ENCODE results near the gene BFAR. TPM values are rescaled to one million over a fixed set of nuclear protein-coding genes. Genes with fewer than 3 reads are reported as not detected.
A peak's percentile ranks its signal among the peaks of the same experiment; 100 is the strongest.

The BFAR gene
- total RNA-seq, 1 experiment from 2014 or later = 91.7 TPM

- Mint-ChIP-seq H3K4me3 (no peak overlapping the region), H3K9me3 (no peaks in the 10 kb centered on the region; a peak in 1 of 5 replicates), H3K27ac (0 out of 7 replicates have a peak overlapping the region, but pooled peaks of 1 of the 3 experiments have one; percentile 6), H3K36me3 (ENCODE audit: insufficient read depth in 1 of 3, low read depth in 3 of 3) (peaks cover 33 to 76% (median 69%) of the 10 kb centered on the region in 3 experiments), H3K27me3 (ENCODE audit: low read depth) (no peaks in the 10 kb centered on the region), H3K4me1 (no peaks in the 10 kb centered on the region)
- H3K9me3 ChIP-seq (ENCODE audit: control insufficient read depth, low read depth, low read length) = no peaks in the 10 kb centered on the region
- H3K56ac ChIP-seq (ENCODE audit: insufficient read length, low read depth, low read length) = no peak overlapping the region
- H3K4me1 ChIP-seq (ENCODE audit: insufficient read depth, low read length) = no peaks in the 10 kb centered on the region
- no peak overlapping the region for H3K14ac ChIP-seq (ENCODE audit: insufficient read depth, low read length)
- no peaks in the 10 kb centered on the region for H3K79me2 ChIP-seq (ENCODE audit: insufficient read depth, low read length)
- no peak overlapping the region for H4K5ac ChIP-seq (ENCODE audit: insufficient read length, low read depth, low read length)
- no peaks in the 10 kb centered on the region for H4K20me1 ChIP-seq (ENCODE audit: control insufficient read depth, insufficient read depth, insufficient read length)
- H4K91ac ChIP-seq (ENCODE audit: insufficient read length, low read depth, low read length) = no peak overlapping the region
- H2BK12ac ChIP-seq (ENCODE audit: insufficient read length, low read depth, low read length) = no peak overlapping the region
- H3T11ph ChIP-seq (ENCODE audit: low read length) = no peak overlapping the region
- H3K9ac ChIP-seq (ENCODE audit: extremely low read depth, insufficient read length, low read length) = no peak overlapping the region
- no peak for TF ChIP-seq CTCF (conservative IDR thresholded peaks at IDR 0.05)
- H3K27me3 ChIP-seq (ENCODE audit: insufficient read depth, low read length) = no peaks in the 10 kb centered on the region
- no peak for DNase-seq
- no peaks in the 10 kb centered on the region for H3K23me2 ChIP-seq (ENCODE audit: insufficient read length, low read depth, low read length, poor library complexity, severe bottlenecking)
- H3K27ac ChIP-seq (ENCODE audit: insufficient read length, low read depth, low read length) = no peak overlapping the region
- H3K18ac ChIP-seq (ENCODE audit: insufficient read length, low read depth, low read length) = no peak overlapping the region
- no peak overlapping the region for H4K8ac ChIP-seq (replicated peaks; ENCODE audit: insufficient read length, low read depth, low read length)
- no peak overlapping the region for H3K23ac ChIP-seq (ENCODE audit: insufficient read length, low read depth, low read length)
- H2AK5ac ChIP-seq (ENCODE audit: insufficient read length, low read length) = no peak overlapping the region
- H2AFZ ChIP-seq (ENCODE audit: low read length) = no peak overlapping the region
- H2BK5ac ChIP-seq (ENCODE audit: insufficient read length, low read length) = no peak overlapping the region
- no peaks in the 10 kb centered on the region for H3K79me1 ChIP-seq (ENCODE audit: insufficient read depth, low read depth, low read length, poor library complexity, severe bottlenecking)
- no peak overlapping the region for H2BK20ac ChIP-seq (ENCODE audit: low read depth, low read length, poor library complexity, severe bottlenecking)
- H3K4ac ChIP-seq (ENCODE audit: low read depth, low read length) = no peak overlapping the region
- H2BK120ac ChIP-seq (ENCODE audit: low read depth, low read length, poor library complexity, severe bottlenecking) = no peak overlapping the region
- H2BK15ac ChIP-seq (ENCODE audit: low read depth, low read length) = no peak overlapping the region
- no peak overlapping the region for H3K4me2 ChIP-seq (ENCODE audit: insufficient read depth, insufficient read length, low read length)
- no CpG with 5 or more reads among the region's 6 CpGs for WGBS (ENCODE audit: extremely low coverage, insufficient read length, low lambda C conversion rate)
Observed at GRCh38 chr16:14650629-14651028, 17.9 kb downstream of the BFAR start.
